HG03039 (cell line): ENCODE data around the gene C16orf95.

Experiments
- ATAC-seq: cut with Tn5 transposase; IDR thresholded peaks from one replicate; pipeline ENCODE4 v1.9.1; 2021; ENCODE audit warnings: mild to moderate bottlenecking, moderate library complexity; ENCODE audit not compliant: unreplicated experiment

The C16orf95 gene

DNA sequence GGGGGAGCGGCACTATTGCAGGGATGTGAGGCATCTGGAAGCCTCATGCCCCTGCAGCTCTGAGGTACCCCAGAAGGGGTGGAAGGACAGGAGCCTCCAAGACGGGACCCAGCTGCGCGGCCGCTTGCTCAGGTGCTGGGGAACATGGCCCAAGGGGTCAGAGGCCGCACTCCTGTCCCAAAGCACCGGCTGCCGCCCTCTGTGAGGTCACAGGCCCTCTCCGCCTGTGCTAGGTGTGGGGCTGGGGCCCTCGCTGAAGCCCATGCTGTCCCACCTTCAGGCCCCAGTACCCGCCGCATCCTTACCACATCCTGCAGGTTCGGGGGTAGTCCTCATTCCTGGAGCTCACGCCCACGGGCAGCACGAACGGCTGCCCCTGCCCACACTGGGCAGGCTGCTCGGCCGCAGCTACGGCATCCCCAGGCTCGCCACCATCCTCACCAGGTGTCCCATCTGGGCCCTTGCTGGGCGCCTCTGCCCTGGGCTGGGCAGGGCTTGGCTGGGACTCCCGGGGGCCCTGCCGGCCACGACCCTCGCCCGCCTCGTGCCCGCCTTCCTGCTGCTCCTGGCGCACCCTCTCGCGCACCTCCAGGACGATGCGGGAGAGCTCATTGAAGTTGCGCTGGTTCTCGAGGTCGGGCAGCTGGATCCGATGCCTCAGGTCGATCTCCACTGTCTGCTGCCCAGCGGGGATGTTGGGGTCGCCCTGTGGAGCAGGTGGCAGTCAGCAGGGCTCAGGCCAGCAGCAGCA lies 16.6 kb upstream of the C16orf95 start:
- ATAC-seq, result no peak

DNA sequence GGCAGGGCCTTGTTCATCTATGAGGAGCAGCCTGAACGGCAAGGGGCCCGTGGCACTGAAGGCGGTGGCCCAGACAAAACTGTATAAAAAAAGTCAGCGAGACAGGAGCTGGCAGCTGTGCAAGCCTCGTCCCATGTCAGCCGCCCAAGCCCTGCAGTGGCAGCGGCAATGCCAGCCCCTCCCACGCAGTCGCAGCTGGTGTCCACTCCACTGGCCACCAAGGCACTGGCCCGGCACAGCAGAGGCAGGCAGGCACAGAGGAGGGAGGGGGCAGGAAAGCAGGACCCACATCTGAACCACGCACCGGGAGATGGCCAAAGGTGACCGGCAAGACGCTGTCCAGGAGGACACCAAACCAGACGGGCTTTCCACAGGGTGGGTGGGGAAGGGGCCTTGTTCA lies 15.9 kb upstream of the C16orf95 start:
- no peak for ATAC-seq

DNA sequence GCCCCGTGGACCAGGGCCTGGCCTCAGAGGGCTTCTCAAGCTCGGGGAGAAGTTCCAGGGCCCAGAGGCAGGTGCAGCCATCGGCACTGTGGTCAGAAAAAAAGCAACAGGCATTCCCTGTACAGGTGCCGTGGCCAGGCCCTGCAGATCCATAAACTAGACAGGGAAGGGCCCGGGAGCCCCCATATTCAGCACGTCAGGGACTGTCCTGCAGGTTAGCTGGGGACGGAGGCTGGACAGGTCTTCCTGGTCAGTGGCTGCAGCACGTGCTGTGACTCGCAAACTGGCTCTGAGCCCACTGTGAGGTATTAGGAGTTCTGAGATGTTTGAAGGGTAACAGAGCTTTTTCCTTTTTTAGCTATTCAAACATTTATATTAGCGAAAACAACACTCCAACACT lies 15.0 kb upstream of the C16orf95 start:
- ATAC-seq, result no peak

DNA sequence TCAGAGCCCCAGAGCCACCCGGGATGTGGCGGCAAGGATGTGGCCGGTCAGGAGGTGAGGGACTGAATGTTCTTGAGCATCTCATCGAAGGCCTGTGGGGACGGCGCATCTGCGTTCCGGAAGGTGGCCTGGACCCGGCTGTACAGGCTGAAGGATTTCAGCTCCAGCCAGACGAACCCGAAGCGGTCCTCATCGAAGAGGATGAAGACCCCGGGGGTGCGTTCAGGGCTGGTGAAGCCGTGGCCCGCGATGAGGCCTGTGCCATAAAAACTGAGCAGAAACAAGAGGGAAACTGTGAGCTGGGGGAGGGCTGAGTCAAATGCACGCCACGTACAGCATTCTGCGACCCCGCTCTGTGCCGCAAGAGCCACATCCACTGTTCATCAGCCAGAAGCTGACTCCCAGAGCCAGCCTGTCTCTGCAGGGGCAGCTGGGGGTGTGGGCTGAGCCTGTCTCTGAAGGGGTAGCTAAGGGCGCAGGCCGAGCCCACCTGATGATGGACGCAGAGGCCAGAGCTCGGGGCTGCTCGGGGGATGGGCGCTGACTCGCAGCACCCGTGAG lies 14.1 kb upstream of the C16orf95 start:
- ATAC-seq, result no peak

DNA sequence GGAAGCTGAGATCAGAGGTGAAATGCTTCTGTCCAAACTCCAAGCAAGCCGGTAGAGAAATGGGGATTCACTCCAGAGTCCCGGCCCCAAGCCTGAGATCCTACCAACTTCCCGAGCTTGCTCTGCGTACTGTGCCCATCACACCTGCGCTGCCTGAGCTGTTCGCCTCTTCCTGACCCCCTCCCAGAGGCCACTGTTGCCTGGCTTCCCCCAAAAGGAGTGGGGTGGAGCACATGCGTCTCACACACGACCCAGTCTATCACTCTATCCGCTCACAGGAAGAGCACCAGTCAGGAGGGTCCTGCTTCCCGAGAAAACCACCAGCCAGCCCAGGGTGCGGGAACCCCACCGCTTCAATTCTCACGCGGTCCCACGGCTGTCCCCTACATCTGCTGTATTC lies 13.5 kb upstream of the C16orf95 start:
- ATAC-seq, result no peak

DNA sequence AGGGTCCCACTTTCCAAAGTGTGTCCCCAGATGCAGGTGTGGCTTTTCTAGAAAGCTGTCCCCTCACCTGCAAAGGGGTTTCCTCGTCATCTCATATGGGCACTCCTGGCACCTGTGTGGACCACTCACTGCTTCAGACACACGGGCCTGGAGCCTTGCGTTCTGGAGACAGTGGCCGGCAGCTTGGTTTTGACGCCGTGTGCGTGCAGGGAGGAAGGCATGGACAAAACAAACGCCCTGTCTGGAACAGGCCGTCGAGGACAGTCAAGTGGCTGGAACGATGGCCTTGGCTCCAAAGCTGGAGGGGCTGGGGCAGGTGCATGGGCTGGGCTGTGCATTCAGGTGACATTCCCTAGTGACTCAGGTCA lies 13.0 kb upstream of the C16orf95 start:
- no peak for ATAC-seq

DNA sequence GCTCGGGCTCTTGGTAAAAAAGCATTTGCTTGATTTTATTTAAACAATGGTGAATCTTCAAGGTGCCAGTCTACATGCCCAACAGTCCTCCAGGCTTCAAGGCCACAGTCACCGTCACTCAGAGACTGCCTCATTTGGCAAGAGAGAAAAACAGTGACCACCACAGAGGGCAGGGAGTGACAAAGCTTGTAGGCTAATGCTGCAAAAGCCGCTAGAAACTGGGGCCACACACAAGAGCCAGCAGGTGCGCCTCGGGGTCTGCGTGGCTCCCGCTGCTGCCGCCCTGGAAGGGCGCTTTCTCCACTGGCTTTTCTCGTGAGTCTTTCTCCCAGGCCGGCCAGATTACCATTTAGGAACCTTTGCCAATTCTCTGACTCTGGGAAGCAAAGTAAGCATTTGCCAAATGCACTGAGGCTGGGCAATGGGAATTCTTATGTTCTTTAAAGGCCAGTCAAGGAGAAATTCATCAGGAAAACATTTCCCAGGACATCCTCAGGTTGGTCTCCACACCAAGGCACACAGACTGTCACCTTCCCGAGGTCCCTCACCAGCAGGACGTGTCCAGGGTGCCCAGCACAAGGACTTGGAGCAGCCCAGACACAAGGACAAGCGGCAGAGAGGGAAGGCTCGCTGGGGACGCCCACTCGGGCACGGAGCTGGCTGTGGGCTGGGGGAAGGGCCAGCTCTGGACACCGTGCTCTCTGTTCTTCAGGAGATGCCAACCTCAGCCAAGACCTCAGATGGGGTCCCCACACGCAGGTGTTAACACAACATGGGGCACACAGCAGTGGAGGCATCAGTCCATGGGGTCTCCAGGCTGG lies 12.5 kb upstream of the C16orf95 start:
- ATAC-seq, result no peak

DNA sequence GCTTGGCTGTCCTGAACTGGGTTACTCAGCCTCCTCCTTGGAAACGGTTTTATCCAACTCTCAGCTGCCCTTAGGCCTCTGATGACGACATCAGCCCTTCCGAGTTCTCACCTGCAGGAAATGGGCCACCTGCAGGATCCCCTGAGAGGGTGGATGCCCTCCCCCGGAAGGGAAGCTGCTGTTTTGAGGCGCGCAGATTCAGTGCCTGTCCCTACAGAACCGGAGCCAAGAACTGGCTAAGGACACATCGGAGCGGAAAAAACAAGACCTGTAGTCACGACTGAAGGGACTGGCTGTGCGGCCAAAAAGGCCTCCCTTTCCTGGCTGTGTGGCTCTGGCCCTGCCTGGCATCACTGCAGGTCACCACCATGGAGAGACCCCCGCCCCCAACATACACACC lies 11.7 kb upstream of the C16orf95 start:
- no peak for ATAC-seq

DNA sequence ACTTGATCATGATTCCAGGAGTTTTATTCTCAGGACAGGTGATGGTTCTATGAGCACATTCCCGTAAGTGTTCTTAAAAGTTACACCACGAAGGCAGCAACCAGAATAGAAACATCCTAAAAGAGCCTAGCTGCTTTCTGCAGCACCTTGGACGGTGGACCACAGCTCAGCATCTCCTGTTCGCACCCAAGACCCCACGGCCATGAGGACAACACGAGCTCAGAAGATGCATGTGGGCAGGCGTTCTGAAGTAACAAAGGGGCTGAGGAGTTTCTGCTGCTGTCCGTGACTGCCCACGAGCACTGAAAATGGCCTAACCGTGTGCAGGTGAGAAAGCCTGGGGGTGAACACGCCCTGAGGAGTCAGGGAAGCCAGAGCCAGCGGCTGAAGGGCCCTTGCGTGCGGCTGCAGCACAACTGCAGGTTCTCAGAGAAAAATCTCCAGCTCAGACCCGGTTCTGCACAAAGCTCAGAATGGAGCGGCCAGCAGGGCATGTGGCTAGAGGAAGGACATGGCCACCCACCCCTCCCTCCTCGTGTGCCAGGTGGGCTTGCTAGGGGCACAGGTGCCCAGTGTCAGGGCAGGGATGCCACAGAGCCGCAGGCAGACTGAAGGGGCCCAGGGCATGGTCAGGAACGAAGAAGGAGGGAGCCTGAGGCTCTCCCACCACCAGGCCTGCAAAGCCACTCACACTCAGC lies 10.8 kb upstream of the C16orf95 start:
- no peak for ATAC-seq

DNA sequence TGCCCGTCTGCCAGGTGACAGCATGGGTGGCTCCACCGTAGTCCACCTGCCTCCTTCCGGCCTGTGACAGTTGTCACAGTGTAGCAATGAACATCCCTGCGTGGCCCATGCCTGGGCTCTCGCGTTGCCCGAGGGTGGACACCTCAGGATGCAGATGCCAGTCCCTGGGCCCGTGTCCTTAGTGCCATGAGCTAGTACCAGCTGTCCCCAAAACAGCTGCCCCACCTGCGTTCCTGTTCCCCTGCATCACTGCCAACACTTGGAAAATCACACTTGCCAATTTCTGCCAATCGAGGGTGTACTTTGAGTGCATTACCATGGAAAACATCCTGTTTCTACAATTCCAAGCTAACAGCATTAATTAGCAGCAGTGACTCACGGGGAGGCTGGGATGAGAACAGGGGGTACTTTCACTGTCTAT lies 9.0 kb upstream of the C16orf95 start:
- no peak for ATAC-seq

DNA sequence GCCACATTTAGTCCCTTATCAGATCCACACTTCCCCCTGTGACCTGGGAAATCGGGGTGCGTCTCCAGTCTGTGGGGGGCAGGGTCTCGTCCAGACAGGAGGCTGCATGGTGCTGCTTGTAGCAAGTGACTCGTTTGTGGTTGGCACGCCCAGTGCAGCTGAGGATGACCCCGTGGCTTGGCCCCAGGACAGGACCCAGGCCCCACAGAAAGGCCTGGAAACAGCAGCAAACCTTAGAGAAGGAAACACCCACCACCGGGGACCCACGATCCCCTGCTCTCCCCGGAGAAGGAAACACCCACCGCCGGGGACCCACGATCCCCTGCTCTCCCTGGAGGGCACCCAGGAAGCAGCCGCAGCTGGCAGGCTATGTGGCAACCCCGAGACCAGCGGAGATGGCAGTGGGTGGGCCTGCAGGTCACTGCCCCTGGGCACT lies 8.2 kb upstream of the C16orf95 start:
- no peak for ATAC-seq

DNA sequence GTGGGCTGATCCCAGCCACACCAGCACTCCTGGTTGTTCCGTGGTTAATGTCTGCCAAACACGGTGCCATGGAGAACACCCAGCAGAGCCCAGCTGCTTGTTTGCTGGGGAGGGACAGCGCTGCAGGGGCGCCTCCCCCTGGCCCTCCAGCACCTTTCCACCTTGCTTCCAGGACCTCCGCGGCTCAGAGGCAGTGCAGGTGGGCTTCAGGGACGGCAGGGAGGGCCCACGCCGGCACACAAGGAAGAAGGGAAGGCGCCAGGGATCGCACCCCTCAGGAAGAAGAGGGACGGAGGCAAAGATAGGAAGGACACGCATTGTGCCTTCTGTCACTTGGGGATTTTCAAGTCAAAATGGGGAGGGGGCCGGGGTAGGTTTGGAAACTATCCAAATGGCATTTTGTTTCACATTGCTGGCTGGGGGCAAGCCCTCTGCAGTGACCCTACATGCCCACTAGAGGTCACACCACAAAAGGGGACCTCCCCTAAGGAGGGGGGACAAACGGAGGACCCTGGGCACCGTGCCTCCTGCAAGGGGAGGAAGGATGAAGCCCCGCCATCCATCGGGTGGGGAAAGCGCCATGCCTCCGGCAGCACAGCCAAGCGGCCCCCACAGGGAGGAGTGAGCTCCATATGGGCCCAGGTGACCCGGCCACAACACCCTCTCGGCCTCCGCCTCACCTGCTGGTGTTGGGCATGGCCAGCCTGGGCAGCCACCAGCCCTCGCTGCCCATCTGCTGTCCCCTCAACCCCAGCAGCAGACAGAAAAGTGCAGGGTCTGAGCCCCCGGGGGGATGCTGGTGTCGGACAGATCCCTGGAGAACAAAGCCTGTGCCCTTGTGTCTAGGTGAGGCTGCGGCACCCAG lies 7.5 kb upstream of the C16orf95 start:
- no peak for ATAC-seq

DNA sequence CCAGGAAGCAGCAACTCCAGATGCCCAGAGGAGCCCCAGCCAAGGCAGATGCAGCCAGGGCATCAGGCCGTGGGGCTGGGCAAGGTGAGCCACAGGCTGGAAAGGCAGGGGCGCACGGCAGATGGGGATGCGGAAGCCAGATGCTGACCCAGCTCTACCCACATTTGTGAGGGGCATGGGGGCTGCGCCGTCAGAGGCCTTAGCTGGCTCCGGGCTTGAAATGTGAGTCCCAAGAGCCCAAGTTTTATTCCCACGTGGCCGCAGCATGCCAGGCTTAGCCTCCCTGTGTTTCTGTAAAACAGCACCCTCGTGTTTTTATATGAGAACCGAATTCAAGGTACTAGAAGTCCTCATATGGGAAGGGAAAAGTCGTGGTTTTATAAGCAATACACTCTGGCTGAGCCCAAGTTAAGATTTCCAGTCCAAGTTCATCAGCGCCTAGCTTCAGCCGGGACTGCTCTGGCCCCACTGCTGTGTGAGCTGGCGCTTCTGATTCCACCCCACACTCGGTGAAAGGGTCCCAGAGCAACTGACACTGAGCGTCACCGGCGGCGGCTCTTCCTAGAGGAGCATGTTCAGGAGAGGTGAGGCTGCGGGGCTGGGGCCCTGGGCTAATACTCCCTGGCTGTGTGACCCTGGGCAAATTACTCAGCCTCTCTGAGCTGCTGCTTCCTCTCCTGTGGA lies 6.7 kb upstream of the C16orf95 start:
- no peak for ATAC-seq

DNA sequence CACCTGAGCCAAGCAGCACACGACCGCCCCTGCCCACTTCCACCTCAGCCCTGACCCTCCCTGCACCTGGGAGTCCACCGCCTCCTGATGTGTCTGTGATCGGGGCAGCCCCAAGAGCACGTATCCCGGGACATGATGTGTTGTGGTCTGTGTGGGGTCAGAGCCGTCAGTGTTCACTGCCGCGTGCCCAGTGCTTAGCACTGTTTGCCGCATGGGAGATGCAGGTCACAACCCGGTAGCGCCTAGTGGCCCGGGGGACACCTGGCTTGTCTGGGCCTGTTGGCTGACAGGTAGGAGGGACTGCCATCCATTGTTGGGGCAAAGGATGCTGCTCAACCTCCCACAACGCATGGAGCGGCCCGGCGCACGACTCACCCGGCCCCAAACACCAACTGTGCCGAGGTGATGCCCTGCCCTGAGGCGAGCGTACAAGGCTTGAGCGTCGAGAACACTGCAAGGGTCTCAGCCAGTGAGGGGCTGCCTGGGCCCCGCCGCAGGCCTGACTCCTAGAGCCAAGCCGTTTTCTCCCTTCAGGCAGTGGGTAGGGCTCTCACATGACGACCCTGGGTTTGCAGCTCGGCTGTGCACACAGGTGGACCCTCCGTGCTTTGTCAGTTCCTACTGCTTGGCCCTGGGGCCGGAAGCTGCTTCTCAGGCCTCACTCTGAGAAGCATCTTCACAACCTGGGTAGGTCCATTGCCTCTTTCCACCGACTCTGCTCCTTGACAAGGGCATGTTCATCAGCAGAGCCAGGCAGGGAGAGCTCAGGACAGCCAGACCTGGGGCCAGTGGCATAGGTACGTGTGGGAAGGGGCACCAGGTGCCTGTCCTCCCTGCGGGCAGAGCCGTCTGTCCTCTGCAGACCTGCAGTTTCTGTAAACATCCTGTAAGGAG lies 5.9 kb upstream of the C16orf95 start:
- no peak for ATAC-seq

DNA sequence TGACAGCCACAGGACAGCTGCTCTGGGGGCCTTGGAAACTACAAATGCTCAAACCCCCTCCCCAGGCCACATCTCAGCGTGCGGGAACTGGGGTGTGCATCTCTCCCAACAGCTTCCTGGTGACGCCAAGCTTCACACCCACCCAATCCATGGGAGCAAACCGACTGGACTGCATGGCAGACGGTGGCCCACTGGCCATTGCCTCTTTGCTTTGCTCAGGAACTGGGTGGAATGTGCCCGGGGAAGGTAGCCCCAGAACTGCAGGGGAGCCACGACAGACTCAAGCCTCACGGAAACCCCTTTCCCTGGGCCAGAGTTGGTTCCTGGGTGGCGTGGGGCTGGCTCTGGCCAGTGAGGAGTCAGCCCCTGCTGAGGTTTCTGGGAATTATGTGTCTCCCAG lies 5.2 kb upstream of the C16orf95 start:
- no peak for ATAC-seq

DNA sequence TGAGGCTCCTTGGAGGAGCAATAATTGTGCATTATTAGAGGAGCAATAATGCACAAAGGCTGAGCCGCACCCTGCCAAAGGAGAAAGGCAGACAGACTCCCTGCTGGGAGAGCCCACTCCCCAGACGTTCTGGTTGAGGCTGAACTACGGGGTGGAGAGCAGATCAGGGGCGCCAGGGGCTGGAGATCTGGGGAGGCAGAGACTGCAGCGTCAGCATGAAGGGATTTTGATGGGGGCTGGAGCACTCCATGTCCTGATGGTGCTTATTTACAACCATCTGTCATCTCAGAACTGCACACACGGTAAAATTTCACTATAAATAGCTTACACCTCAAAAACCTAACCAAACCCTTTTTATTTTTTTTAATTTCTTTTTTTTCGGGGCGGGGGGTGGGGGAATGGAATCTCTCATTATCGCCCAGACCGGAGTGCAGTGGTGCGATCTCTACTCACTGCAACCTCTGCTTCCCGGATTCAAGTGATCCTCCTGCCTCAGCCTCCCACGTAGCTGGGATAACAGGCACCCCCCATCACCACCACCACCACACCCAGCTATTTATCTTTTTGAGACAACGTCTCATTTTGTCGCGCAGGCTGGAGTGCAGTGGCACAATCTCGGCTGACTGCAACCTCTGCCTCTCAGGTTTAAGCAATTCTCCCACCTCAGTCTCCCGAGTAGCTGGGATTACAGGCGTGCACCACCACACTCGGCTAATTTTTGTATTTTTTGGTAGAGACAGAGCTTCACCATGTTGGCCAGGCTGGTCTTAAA lies 4.3 kb upstream of the C16orf95 start:
- ATAC-seq, result no peak

DNA sequence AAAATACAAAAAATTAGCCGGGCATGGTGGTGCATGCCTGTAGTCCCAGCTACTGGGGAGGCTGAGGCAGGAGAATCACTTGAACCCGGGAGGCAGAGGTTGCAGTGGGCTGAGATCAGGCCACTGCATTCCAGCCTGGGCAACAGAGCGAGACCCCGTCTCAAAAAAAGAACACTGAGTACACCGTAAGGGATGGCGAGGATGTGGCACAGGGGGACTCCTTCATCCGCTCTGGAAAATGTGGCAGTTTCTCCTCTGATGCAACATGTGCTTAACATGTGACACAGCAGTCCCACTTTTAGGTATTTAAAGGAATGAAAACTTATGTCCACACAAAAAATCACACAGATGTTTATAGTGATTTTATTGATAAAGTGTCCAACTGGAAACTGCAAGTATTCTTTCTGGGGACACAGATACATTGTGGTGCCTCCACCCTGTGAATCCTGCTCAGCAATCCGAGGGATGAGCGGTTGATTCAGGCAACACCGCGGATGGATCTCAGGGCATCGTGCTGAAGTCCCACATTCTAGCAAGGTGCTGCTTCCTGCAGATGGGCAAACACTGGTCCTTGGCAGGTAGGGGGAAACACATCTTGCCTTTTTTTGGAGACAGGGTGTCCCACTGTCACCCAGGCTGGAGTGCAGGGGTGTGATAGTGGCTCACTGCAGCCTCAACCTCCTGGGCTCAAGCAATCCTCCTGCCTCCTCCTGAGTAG lies 3.5 kb upstream of the C16orf95 start:
- ATAC-seq, result no peak
